HepG2 (cell line): ENCODE data around the gene DNAJC7. TPM values are rescaled to one million over a fixed set of nuclear protein-coding genes. Genes with fewer than 3 reads are reported as not detected.

Experiments
- ATAC-seq: fragments of 200-7000 bp; cut with Tn5 transposase; 3 replicates; pipeline ENCODE4 v1.9.1; 2020; ENCODE audit warnings: mild to moderate bottlenecking, moderate library complexity
- BruUV-seq: library from RNA; stranded (reverse); fragments of 400-500 nt; replicated peaks from 2 replicates; lab custom pipeline; 2021; lab: Mats Ljungman, UMichigan
- CTCF ChIA-PET: fragments of 300-600 bp; formaldehyde crosslinking; extraction: SDS; loops from one replicate; lab custom pipeline; 2021; ENCODE audit warnings: low total read pairs, inconsistent platforms, low intra/inter-chr PET ratio; lab: Yijun Ruan, JAX
- POLR2A ChIA-PET: fragments of 350-600 bp; sonication (Branson Sonifier 250); formaldehyde crosslinking; loops from one replicate; lab custom pipeline; 2020; ENCODE audit warnings: antibody characterized with exemption, inconsistent platforms; lab: Yijun Ruan, JAX
- DNase-seq: peaks from one replicate; pipeline ENCODE4 v3.0.0-alpha.2; 2015; ENCODE audit warnings: low spot score
- FAIRE-seq: peaks from 3 replicates; lab custom pipeline; 2011; peaks lifted over from hg19 to GRCh38; lab: Jason Lieb, UNC
- H2AFZ ChIP-seq: one replicate; pipeline ENCODE4 v1.6.1; 2011; ENCODE audit warnings: low read length, inconsistent platforms
- H3K27ac ChIP-seq: fragments of 300-600 bp; 3 replicates; pipeline ENCODE4 v1.8.0; 2011; ENCODE audit warnings: mixed run types, mild to moderate bottlenecking, mixed read lengths, low read length, inconsistent platforms; ENCODE audit not compliant: insufficient read depth; ENCODE audit errors: extremely low read length
- H3K27me3 ChIP-seq, 2 experiments: fragments of 200-600 bp in 1 of 2; 2 replicates in 1 of 2; 3 replicates in 1 of 2; pipeline versions ENCODE4 v1.6.0 to v1.8.0; 2011; ENCODE audit warnings: low read length in 2 of 2, mild to moderate bottlenecking in 2 of 2, moderate library complexity in 2 of 2, inconsistent platforms in 1 of 2; ENCODE audit not compliant: insufficient read depth in 2 of 2, control insufficient read depth in 1 of 2
- H3K36me3 ChIP-seq, 2 experiments: fragments of 200-600 bp in 1 of 2; replicated peaks in 1 of 2; 2 replicates in 1 of 2; 3 replicates in 1 of 2; pipeline versions ENCODE4 v1.5.1 to v1.8.0; 2011; ENCODE audit warnings: low read length in 2 of 2, inconsistent platforms in 1 of 2; ENCODE audit not compliant: insufficient read depth in 2 of 2, control insufficient read depth in 1 of 2
- H3K4me1 ChIP-seq: 2 replicates; pipeline ENCODE4 v1.5.1; 2012; ENCODE audit warnings: low read length, inconsistent platforms; ENCODE audit not compliant: insufficient read depth
- H3K4me2 ChIP-seq: 2 replicates; pipeline ENCODE4 v1.6.0; 2011; ENCODE audit warnings: low read depth, low read length, inconsistent platforms
- H3K4me3 ChIP-seq, 3 experiments: fragments of 200-600 bp in 1 of 3; sonication (generic), shearing (Covaris generic) in 1 of 3; replicated peaks in 1 of 3; 2 replicates each; pipeline ENCODE4 v1.5.1; 2011 to 2016; ENCODE audit warnings: low read length in 3 of 3, inconsistent platforms in 2 of 3, low read depth in 2 of 3, mild to moderate bottlenecking in 2 of 3, control low read depth in 1 of 3, mixed read lengths in 1 of 3; ENCODE audit not compliant: insufficient read depth in 1 of 3
- H3K79me2 ChIP-seq: one replicate; pipeline ENCODE4 v1.6.1; 2011; ENCODE audit warnings: low read length, inconsistent platforms; ENCODE audit not compliant: insufficient read depth
- H3K9ac ChIP-seq: 2 replicates; pipeline ENCODE4 v1.6.0; 2011; ENCODE audit warnings: mild to moderate bottlenecking, low read depth, low read length, inconsistent platforms; ENCODE audit not compliant: insufficient read depth
- H3K9me3 ChIP-seq: 2 replicates; pipeline ENCODE4 v1.5.1; 2012; ENCODE audit warnings: mild to moderate bottlenecking, low read length
- H4K20me1 ChIP-seq: 2 replicates; pipeline ENCODE4 v1.6.0; 2011; ENCODE audit warnings: inconsistent platforms, mild to moderate bottlenecking, low read length, moderate library complexity; ENCODE audit not compliant: insufficient read depth
- BCL6 ChIP-seq: IDR thresholded peaks from 2 replicates; pipeline ENCODE4 v1.6.1; 2016; ENCODE audit warnings: missing genetic modification reagents, missing compliant biosample characterization
- EED ChIP-seq: sonication (generic); formaldehyde crosslinking; IDR thresholded peaks from 2 replicates; pipeline ENCODE4 v1.5.0; 2020; ENCODE audit warnings: mild to moderate bottlenecking, missing genetic modification reagents
- FIP1L1 ChIP-seq: fragments of 200-400 bp; formaldehyde crosslinking; IDR thresholded peaks from 2 replicates; pipeline ENCODE4 v1.6.1; 2018; ENCODE audit warnings: low read depth, mild to moderate bottlenecking, low read length, moderate library complexity, borderline replicate concordance; ENCODE audit not compliant: insufficient read depth
- JUNB ChIP-seq: sonication (generic); formaldehyde crosslinking; IDR thresholded peaks from 2 replicates; pipeline ENCODE4 v1.8.0; 2022; ENCODE audit warnings: missing genetic modification reagents, mild to moderate bottlenecking, borderline replicate concordance
- KDM5A ChIP-seq: fragments of 200-600 bp; sonication (generic); IDR thresholded peaks from 2 replicates; pipeline ENCODE4 v1.7.0; 2018; ENCODE audit warnings: antibody characterized with exemption, mild to moderate bottlenecking, low read length, borderline replicate concordance
- POLR2AphosphoS2 ChIP-seq: IDR thresholded peaks from 2 replicates; pipeline ENCODE4 v1.6.1; 2011; ENCODE audit warnings: low read depth, low read length, improper control_type of control experiment
- SALL1 ChIP-seq: sonication (generic); formaldehyde crosslinking; IDR thresholded peaks from 2 replicates; pipeline ENCODE4 v1.8.0; 2022; ENCODE audit warnings: mild to moderate bottlenecking, missing genetic modification reagents
- SIN3A ChIP-seq: IDR thresholded peaks from 2 replicates; pipeline ENCODE4 v1.6.1; 2011; ENCODE audit warnings: low read depth, mild to moderate bottlenecking, control low read depth, low read length, borderline replicate concordance
- ZNF256 ChIP-seq: sonication (generic); formaldehyde crosslinking; conservative IDR thresholded peaks from 2 replicates; pipeline ENCODE4 v1.4.0; 2020; ENCODE audit warnings: missing genetic modification reagents
- ZNF496 ChIP-seq: sonication (generic); formaldehyde crosslinking; IDR thresholded peaks from 2 replicates; pipeline ENCODE4 v1.8.1; 2023; ENCODE audit warnings: mild to moderate bottlenecking, moderate library complexity, missing genetic modification reagents; ENCODE audit not compliant: insufficient replicate concordance
- ZNF549 ChIP-seq: sonication (generic); formaldehyde crosslinking; IDR thresholded peaks from 2 replicates; pipeline ENCODE4 v1.5.0; 2020; ENCODE audit warnings: missing genetic modification reagents
- ZSCAN9 ChIP-seq: IDR thresholded peaks from 2 replicates; pipeline ENCODE4 v1.6.1; 2016; ENCODE audit warnings: borderline replicate concordance
- whole genome bisulfite sequencing: methylation state at CpG from one replicate; pipeline ENCODE4 v1.1.6; 2017; ENCODE audit warnings: low lambda C conversion rate; 5-methylcytosine and 5-hydroxymethylcytosine counted together
- in situ Hi-C: cut with HindIII; loops from 2 replicates; pipeline ENCODE4 v1.10.0; 2017; ENCODE audit warnings: low pct_unique_long_range_greater_than_20kb; ENCODE audit not compliant: extremely low pct_ligation_motif_present
- intact Hi-C: fragments of 100-400 bp; cut with micrococcal nuclease; formaldehyde crosslinking; loops from one replicate; pipeline ENCODE4 v1.10.0; 2022; ENCODE audit not compliant: unreplicated experiment
- polyA plus RNA-seq, 8 experiments: library from polyadenylated mRNA; depleted of rRNA in 3 of 8; stranded (reverse) in 7 of 8; unstranded in 1 of 8; fragments of >200 nt; fragmentation: Illumina TruSeq in 4 of 8; extraction: Trizol in 4 of 8; gene quantifications; 2 replicates each; pipeline versions ENCODE4 v1.2.1 to v1.2.3, GENCODE V29; 2011 to 2016; ENCODE audit warnings: low read depth in 4 of 8, missing spikeins in 1 of 8, mixed read lengths in 1 of 8; ENCODE audit not compliant: insufficient read depth in 1 of 8
- total RNA-seq, 5 experiments: library from RNA; depleted of rRNA; stranded (reverse); fragments of >200 nt; fragmentation: Illumina TruSeq; extraction: Trizol; gene quantifications; 2 replicates each; pipeline ENCODE4 v1.2.3, GENCODE V29; 2016; ENCODE audit warnings: low read depth in 1 of 5
- TF ChIP-seq, protein P1 (sequence below): sonication (generic); formaldehyde crosslinking; IDR thresholded peaks from 2 replicates; pipeline ENCODE4 v1.4.0; 2020; ENCODE audit warnings: mild to moderate bottlenecking, missing genetic modification reagents

DNAJC7 gene
- total and polyA plus RNA-seq, 2 of the 13 experiments (the other 11 are each of a cell fraction or from before 2014, with no cell fraction given), result 47.7 to 132 TPM

DNA sequence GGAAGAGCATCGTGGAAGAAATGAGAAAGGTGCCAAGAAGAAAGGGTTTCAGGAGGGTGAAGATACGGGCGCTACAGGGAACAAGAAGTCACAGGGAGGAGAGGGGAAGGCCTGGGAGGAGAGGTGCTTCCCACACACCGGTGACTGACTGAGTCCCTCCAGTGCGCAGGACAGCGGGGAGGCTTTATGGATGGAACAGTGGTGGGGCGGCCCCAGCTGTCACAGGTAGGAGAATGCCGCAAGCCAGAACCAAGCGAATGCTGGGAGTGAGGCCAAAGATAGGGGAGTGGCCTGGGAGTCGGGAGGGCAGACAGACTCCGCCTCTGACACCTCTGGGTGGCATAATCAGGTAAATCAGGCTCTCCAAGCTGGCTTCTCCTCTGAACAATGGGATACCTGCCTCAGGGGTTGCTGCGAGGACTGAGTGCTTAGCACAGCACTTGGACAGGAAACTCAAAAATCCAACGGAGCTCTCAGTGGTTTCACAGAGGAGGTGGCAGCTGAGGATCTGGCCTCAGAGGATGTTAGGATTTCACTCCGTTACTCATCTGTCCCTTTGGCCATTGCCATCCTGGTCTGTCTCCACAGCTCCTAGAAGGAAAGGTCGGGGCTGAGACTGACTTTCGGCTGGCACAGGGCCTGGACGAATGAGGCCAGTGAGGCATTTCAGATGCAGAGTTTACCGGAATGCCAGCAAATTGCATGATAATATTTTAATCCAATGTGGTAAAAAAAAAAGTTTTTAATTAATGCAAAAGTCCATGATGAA, 51.4 kb downstream of the DNAJC7 start:
- no peak overlapping the region for H2AFZ ChIP-seq
- intact Hi-C loops, result no loop called here
- peaks cover 3 to 18% of the 10 kb centered on the region in 2 experiments; a peak in 4 of 5 replicates for H3K27me3 ChIP-seq
- ATAC-seq (peak; percentile 77), DNase-seq (peak; percentile 88), FAIRE-seq (peak; percentile 98)
- H3K9ac ChIP-seq, result peak overlapping the region; percentile 98
- no peaks in the 10 kb centered on the region for H3K9me3 ChIP-seq
- peaks cover 4% of the 10 kb centered on the region; the same call in 1 of the 2 replicates for H4K20me1 ChIP-seq
- peaks cover 38% of the 10 kb centered on the region for H3K79me2 ChIP-seq
- peak overlapping the region; percentile 100 for H3K4me2 ChIP-seq
- BruUV-seq, result no TSS peak
- 5% methylated on average over 17 of the region's 18 CpGs for WGBS
- CTCF ChIA-PET, result interaction anchor here (1.2 kb wide), 1 partner anchor 63 kb away, joined by 3 read pairs; no protein-coding TSS in a partner anchor
- H3K27ac ChIP-seq, result peak overlapping the region; percentile 58
- peak overlapping the region; percentile 92 to 96 (median 93) for H3K4me3 ChIP-seq
- H3K36me3 ChIP-seq, result peaks cover 7 to 21% of the 10 kb centered on the region in 2 experiments
- peaks cover 73% of the 10 kb centered on the region for H3K4me1 ChIP-seq
- in situ Hi-C loops, result loop anchor here (5.0 kb wide), 1 partner anchor 51 kb away; the partner anchor contains the start of gene DNAJC7
- POLR2A ChIA-PET, result interaction anchor here (0.6 to 9.0 kb wide), 36 partner anchors 8 to 1929 kb away, joined by 3 to 180 read pairs (median 4); partner anchors contain the start of genes ACLY, DHX58, DNAJC7 and JUP
- 0 out of 2 replicates have a peak, but pooled peaks have one; percentile 3 for TF ChIP-seq JUNB (CRISPR knock-in tag)
- no peak for TF ChIP-seq ZNF496 (CRISPR knock-in tag)
- TF ChIP-seq ZSCAN9, result no peak
- TF ChIP-seq SALL1 (CRISPR knock-in tag), result 0 out of 2 replicates have a peak, but pooled peaks have one; percentile 55
- no peak for TF ChIP-seq ZNF256
- TF ChIP-seq SIN3A, result 0 out of 2 replicates have a peak, but pooled peaks have one; percentile 25
- TF ChIP-seq ZNF549, result no peak
- 0 out of 2 replicates have a peak, but pooled peaks have one; percentile 49 for TF ChIP-seq KDM5A
- 0 out of 2 replicates have a peak, but pooled peaks have one; percentile 43 for TF ChIP-seq EED (CRISPR knock-in tag)
- TF ChIP-seq BCL6 (CRISPR knock-in tag), result no peak
- no peak for TF ChIP-seq POLR2AphosphoS2
- TF ChIP-seq, protein P1, sequence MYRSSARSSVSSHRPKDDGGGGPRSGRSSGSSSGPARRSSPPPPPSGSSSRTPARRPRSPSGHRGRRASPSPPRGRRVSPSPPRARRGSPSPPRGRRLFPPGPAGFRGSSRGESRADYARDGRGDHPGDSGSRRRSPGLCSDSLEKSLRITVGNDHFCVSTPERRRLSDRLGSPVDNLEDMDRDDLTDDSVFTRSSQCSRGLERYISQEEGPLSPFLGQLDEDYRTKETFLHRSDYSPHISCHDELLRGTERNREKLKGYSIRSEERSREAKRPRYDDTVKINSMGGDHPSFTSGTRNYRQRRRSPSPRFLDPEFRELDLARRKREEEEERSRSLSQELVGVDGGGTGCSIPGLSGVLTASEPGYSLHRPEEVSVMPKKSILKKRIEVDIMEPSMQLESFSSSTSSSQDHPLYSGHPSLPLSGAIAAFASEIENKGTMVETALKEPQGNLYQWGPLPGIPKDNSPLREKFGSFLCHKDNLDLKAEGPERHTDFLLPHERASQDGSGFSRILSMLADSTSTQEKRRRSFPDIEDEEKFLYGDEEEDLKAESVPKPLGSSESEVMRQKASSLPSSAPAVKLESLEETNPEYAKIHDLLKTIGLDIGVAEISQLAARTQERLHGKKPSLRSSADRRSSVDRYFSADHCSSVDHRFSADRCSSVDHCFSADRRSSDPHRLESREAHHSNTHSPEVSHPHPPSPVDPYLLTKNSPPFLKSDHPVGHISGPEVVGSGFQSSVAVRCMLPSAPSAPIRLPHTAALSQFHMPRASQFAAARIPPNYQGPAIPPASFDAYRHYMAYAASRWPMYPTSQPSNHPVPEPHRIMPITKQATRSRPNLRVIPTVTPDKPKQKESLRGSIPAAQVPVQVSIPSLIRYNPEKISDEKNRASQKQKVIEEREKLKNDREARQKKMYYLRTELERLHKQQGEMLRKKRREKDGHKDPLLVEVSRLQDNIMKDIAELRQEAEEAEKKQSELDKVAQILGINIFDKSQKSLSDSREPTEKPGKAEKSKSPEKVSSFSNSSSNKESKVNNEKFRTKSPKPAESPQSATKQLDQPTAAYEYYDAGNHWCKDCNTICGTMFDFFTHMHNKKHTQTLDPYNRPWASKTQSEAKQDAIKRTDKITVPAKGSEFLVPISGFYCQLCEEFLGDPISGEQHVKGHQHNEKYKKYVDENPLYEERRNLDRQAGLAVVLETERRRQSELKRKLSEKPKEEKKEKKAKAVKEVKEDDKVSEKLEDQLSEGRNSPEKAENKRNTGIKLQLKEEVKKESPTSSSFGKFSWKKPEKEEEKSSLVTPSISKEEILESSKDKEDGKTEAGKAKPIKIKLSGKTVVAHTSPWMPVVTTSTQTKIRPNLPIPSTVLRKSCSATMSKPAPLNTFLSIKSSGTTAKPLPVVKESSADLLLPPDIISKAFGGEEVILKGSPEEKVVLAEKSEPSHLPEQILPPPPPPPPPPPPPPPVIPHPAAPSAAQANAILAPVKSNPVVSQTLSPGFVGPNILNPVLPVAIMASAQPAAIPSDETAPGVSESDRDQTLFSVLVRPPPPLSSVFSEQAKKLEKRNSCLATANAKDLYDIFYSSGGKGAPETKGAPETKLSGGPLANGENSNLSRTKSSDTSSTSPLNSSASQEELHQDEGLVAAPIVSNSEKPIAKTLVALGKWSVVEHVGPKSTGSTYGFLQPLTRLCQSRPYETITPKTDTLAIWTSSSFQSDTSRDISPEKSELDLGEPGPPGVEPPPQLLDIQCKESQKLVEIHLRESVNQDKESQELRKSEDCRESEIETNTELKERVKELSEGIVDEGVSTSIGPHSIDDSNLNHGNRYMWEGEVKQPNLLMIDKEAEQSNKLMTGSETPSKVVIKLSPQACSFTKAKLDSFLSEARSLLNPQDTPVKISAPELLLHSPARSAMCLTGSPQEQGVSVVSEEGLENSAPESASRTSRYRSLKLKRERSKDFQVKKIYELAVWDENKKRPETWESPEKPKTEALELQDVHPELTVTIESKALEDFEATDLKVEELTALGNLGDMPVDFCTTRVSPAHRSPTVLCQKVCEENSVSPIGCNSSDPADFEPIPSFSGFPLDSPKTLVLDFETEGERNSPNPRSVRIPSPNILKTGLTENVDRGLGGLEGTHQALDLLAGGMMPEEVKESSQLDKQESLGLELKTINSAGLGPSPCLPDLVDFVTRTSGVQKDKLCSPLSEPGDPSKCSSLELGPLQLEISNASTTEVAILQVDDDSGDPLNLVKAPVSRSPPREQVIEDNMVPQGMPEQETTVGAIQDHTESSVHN (CRISPR knock-in tag), result no peak
- no peak for TF ChIP-seq FIP1L1
